Naive B cell (primary cell): ENCODE data around the gene ZNF609. TPM values are rescaled to one million over a fixed set of nuclear protein-coding genes. Genes with fewer than 3 reads are reported as not detected.
A peak's percentile ranks its signal among the peaks of the same experiment; 100 is the strongest.

ENCODE experiments used
- ATAC-seq, 2 donors: fragments of 150-1000 bp; cut with Tn5 transposase; 2 replicates each; pipeline ENCODE4 v1.10.0; 2021; ENCODE audit warnings: low read depth in 2 of 2, mild to moderate bottlenecking in 2 of 2, moderate library complexity in 2 of 2
- DNase-seq: peaks from one replicate; pipeline ENCODE4 v3.0.0; 2022
- H3K27ac Mint-ChIP-seq, 6 donors: one replicate each; pipeline ENCODE4 v1.8.0; 2020 to 2022; ENCODE audit warnings: mild to moderate bottlenecking in 6 of 6, mixed read lengths in 6 of 6, moderate library complexity in 5 of 6, inconsistent platforms in 2 of 6
- H3K27me3 Mint-ChIP-seq, 3 donors: one replicate each; pipeline ENCODE4 v1.8.0; 2021 to 2022; ENCODE audit warnings: mixed read lengths in 3 of 3, mild to moderate bottlenecking in 1 of 3
- H3K36me3 Mint-ChIP-seq, 2 donors: one replicate each; pipeline ENCODE4 v1.8.0; 2020 to 2022; ENCODE audit warnings: mixed read lengths in 2 of 2, inconsistent platforms in 1 of 2, mild to moderate bottlenecking in 1 of 2
- H3K4me1 Mint-ChIP-seq, 3 donors: one replicate each; pipeline ENCODE4 v1.8.0; 2020 to 2022; ENCODE audit warnings: mixed read lengths in 3 of 3, inconsistent platforms in 1 of 3, mild to moderate bottlenecking in 1 of 3, moderate library complexity in 1 of 3
- H3K4me3 Mint-ChIP-seq, 8 donors: one replicate each; pipeline ENCODE4 v1.8.0; 2020 to 2022; ENCODE audit warnings: mild to moderate bottlenecking in 8 of 8, mixed read lengths in 8 of 8, moderate library complexity in 8 of 8, inconsistent platforms in 2 of 8
- H3K9me3 Mint-ChIP-seq, 7 donors: one replicate each; pipeline ENCODE4 v1.8.0; 2020 to 2022; ENCODE audit warnings: mixed read lengths in 7 of 7, mild to moderate bottlenecking in 5 of 7, inconsistent platforms in 2 of 7, moderate library complexity in 1 of 7
- polyA plus RNA-seq, 6 donors: library from polyadenylated mRNA; unstranded; fragments of 300-500 nt; fragmentation: Illumina TruSeq; gene quantifications; one replicate each; pipeline ENCODE4 v1.2.3, GENCODE V29; 2021; ENCODE audit warnings: low read depth in 6 of 6

The ZNF609 gene
- polyA plus RNA-seq, 6 donors from 2014 or later, result 0.83 to 4.4 (median 2.6) TPM

DNA sequence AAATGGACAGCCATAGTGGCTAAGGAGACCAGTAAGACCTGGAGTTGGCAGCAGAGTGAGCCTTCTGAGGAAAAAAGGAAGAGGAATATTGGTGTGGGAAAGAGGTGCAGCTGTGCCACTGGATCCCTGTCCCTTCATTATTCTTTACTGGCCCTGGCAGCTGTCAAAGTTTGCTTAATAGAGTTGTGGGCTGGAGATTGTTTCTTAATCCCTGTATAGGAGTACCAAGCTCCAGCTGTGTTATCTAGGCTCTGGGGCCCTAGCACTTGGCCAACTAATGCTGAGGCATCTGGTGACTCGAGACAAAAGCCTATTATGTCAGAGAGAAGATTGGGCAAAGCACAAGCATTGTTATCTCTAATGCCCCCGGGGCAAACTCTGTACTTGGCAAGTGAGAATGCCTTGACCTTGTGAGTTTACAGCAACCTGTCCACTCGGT lies 61.4 kb downstream of the ZNF609 start:
- Mint-ChIP-seq H3K27ac (peak overlapping the region in 1 of 6 donors; percentile 53), H3K4me3 (no peak overlapping the region), H3K36me3 (no peaks in the 10 kb centered on the region), H3K27me3 (no peaks in the 10 kb centered on the region), H3K4me1 (peaks cover 5 to 17% (median 9%) of the 10 kb centered on the region in 3 donors), H3K9me3 (no peaks in the 10 kb centered on the region)
- no peak for DNase-seq
- no peak for ATAC-seq

DNA sequence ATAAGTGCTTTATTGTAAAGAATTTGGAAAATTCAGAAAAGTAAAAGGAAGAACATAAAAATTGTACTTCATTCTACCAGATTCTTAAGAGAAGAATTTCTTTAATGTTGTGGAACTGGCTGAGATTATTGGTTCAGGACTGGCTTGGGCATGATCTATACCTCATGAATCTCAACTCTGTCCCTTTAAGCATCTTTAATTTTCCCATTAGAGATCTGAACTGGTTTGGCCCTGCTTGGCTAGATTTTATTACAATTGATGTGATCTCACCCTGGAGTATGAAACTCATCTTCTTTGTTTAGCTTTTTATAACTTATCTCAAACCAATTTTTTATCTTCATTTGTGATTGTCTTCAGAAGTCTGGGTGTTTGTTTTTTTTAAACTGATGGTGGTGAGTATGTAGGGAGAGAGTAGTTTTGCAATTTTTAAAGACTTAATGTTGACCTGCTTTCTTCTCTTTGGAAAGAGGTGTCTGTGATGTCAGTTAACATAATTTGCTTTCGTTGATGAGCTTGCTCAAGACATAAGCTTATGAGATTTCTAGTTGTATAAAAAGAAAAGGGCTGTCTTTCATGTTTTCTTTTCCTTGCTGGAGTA lies 61.9 kb downstream of the ZNF609 start:
- H3K4me3 Mint-ChIP-seq, result no peak overlapping the region
- no peaks in the 10 kb centered on the region for H3K36me3 Mint-ChIP-seq

DNA sequence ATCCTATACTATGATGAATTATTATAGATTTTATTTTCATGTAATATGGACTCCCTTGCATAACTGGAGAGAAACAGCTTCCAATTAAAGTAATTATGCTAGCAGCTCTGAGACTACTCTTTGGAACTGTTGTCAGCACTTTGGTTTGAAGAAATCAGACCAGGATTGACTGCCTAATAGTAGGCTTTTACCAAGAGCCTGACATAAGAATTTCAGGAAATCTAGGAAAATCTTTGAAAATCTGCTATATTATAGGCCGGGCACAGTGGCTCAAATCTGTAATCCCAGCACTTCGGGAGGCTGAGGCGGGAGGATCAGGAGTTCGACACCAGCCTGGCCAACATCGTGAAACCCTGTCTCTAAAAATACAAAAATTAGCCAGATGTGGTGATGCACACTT lies 62.9 kb downstream of the ZNF609 start:
- Mint-ChIP-seq H3K9me3 (no peaks in the 10 kb centered on the region), H3K4me1 (peaks cover 5 to 21% (median 11%) of the 10 kb centered on the region in 3 donors), H3K4me3 (no peak overlapping the region), H3K36me3 (no peaks in the 10 kb centered on the region), H3K27ac (no peak overlapping the region), H3K27me3 (no peaks in the 10 kb centered on the region)
- no peak for ATAC-seq
- DNase-seq, result no peak

More for the DNA sequence above, 61.9 kb downstream of the ZNF609 start:
- DNase-seq (no peak), ATAC-seq (no peak)
- Mint-ChIP-seq H3K27ac (peak overlapping the region in 1 of 6 donors; percentile 13), H3K4me1 (peaks cover 5 to 18% (median 9%) of the 10 kb centered on the region in 3 donors), H3K9me3 (no peaks in the 10 kb centered on the region), H3K27me3 (no peaks in the 10 kb centered on the region)

DNA sequence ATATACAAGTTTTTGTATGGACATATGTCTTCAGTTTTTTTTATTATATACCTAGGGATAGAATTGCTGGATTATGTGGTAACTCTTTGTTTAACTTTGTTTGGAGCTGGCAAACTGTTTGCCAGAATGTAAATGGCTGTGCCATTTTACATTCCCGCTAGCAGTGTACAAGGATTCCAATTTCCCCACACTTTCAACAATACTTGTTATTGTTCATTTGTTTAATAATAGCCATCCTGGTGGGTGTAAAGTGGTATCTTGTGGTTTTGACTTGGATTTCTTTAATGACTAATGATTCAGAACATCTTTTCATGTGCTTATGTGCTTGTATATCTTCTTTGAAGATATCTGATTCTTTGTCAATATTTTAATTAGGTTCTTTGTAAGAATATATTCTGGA lies 64.4 kb downstream of the ZNF609 start:
- Mint-ChIP-seq H3K4me3 (no peak overlapping the region), H3K9me3 (no peaks in the 10 kb centered on the region), H3K27ac (peak overlapping the region in 1 of 6 donors; percentile 39), H3K36me3 (peaks cover 0 to 5% of the 10 kb centered on the region in 2 donors), H3K4me1 (peaks cover 4 to 15% (median 6%) of the 10 kb centered on the region in 3 donors), H3K27me3 (no peaks in the 10 kb centered on the region)
- DNase-seq, result no peak
- no peak for ATAC-seq

DNA sequence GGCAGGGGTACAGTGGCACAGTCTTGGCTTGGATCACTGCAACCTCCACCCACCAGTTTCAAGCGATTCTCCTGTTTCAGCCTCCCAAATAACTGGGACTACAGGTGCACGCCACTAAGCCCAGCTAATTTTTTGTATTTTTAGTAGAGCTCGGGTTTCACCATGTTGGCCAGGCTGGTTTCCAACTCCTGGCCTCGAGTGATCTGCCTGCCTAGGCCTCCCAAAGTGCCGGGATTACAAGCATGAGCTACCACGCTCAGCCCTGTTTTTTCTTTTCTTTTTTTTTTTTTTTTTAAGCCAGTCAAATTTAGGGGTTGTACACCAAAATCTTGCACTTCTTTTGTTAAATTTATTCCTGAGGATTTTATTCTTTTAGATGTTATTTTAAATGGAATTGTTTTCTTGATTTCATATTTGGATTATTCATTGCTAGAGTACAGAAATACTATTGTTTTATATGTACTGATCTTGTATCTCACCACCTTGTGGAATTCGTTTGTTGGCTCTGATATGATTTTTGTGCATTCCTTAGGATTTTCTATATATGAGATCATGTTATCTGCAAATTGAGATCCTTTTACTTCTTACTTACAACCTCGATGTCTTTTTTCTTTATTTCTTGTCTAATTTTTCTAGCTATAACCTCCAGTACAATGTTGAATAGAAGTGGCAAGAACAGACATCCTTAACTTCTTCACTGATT lies 65.6 kb downstream of the ZNF609 start:
- no peaks in the 10 kb centered on the region for H3K27me3 Mint-ChIP-seq
- peak overlapping the region in 2 of 6 donors; percentile 1 to 10 for H3K27ac Mint-ChIP-seq
- no peaks in the 10 kb centered on the region for H3K9me3 Mint-ChIP-seq
- peaks cover 6 to 21% (median 6%) of the 10 kb centered on the region in 3 donors for H3K4me1 Mint-ChIP-seq
- DNase-seq, result no peak
- H3K4me3 Mint-ChIP-seq, result no peak overlapping the region
- H3K36me3 Mint-ChIP-seq, result peaks cover 0 to 5% of the 10 kb centered on the region in 2 donors
- ATAC-seq, result no peak

DNA sequence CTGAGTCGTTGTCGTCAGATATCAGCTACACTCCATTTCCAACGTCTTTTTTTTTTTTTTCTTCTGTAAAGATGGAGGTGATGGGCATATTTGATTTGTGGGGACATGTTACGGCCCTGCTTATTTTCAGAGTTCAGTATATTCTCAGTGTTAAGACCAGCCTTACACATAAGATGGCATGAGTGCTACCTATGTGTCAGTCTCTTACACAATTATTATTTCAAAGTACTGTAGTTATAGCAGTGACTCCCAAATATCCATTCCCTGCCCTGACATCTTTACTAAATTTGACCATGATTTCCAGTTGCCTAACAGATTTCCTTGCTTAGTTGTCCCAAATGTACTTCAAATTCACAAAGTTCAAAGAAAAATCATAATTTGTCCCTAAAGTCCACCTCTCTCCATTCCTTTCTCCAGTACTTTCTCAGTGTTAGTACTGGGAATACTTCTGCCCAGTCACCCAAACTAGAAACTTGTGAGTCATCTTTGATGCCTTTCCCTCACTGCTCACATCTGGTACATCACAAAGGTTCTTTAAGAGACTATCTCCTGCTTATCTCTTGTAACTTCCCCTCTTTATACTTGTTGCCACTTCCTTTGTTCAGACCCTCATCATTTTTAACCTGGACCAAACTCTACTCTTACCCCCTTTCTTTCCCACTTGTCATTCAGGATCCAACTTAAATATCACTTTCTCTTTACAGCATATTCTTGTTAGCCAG lies 67.0 kb downstream of the ZNF609 start:
- peak overlapping the region in 2 of 6 donors; percentile 33 to 65 for H3K27ac Mint-ChIP-seq
- H3K9me3 Mint-ChIP-seq, result no peaks in the 10 kb centered on the region
- H3K4me1 Mint-ChIP-seq, result peaks cover 9 to 14% (median 12%) of the 10 kb centered on the region in 3 donors
- no peak overlapping the region for H3K4me3 Mint-ChIP-seq
- DNase-seq (no peak), ATAC-seq (no peak)
- peaks cover 0 to 5% of the 10 kb centered on the region in 2 donors for H3K36me3 Mint-ChIP-seq
- H3K27me3 Mint-ChIP-seq, result no peaks in the 10 kb centered on the region

GRCh38 chr15:64528871-64529270 lies 68.5 kb downstream of the ZNF609 start:
- Mint-ChIP-seq H3K4me3 (no peak overlapping the region), H3K36me3 (peaks cover 0 to 5% of the 10 kb centered on the region in 2 donors), H3K9me3 (no peaks in the 10 kb centered on the region), H3K27me3 (no peaks in the 10 kb centered on the region), H3K27ac (no peak overlapping the region), H3K4me1 (peaks cover 9 to 23% (median 17%) of the 10 kb centered on the region in 3 donors)
- DNase-seq (no peak), ATAC-seq (no peak)

- Mint-ChIP-seq H3K9me3 (no peaks in the 10 kb centered on the region), H3K4me3 (no peak overlapping the region), H3K4me1 (peaks cover 13 to 28% (median 20%) of the 10 kb centered on the region in 3 donors), H3K27me3 (no peaks in the 10 kb centered on the region), H3K36me3 (peaks cover 0 to 5% of the 10 kb centered on the region in 2 donors), H3K27ac (peak overlapping the region in 2 of 6 donors; percentile 3 to 51)
- no peak for ATAC-seq
- no peak for DNase-seq
These were observed 70.1 kb downstream of the ZNF609 start for GRCh38 chr15:64530472-64530871.

GRCh38 chr15:64530918-64531317 lies 70.5 kb downstream of the ZNF609 start:
- Mint-ChIP-seq H3K4me3 (no peak overlapping the region), H3K9me3 (no peaks in the 10 kb centered on the region), H3K27ac (no peak overlapping the region), H3K27me3 (no peaks in the 10 kb centered on the region), H3K36me3 (peaks cover 0 to 5% of the 10 kb centered on the region in 2 donors), H3K4me1 (peaks cover 13 to 28% (median 20%) of the 10 kb centered on the region in 3 donors)
- no peak for DNase-seq
- no peak for ATAC-seq

GRCh38 chr15:64532521-64533315 lies 72.3 kb downstream of the ZNF609 start:
- DNase-seq (no peak), ATAC-seq (no peak)
- H3K27me3 Mint-ChIP-seq, result no peaks in the 10 kb centered on the region
- peaks cover 0 to 5% of the 10 kb centered on the region in 2 donors for H3K36me3 Mint-ChIP-seq
- H3K4me1 Mint-ChIP-seq, result peaks cover 9 to 28% (median 20%) of the 10 kb centered on the region in 3 donors
- no peaks in the 10 kb centered on the region for H3K9me3 Mint-ChIP-seq
- no peak overlapping the region for H3K4me3 Mint-ChIP-seq
- H3K27ac Mint-ChIP-seq, result peak overlapping the region in 1 of 6 donors; percentile 67

DNA sequence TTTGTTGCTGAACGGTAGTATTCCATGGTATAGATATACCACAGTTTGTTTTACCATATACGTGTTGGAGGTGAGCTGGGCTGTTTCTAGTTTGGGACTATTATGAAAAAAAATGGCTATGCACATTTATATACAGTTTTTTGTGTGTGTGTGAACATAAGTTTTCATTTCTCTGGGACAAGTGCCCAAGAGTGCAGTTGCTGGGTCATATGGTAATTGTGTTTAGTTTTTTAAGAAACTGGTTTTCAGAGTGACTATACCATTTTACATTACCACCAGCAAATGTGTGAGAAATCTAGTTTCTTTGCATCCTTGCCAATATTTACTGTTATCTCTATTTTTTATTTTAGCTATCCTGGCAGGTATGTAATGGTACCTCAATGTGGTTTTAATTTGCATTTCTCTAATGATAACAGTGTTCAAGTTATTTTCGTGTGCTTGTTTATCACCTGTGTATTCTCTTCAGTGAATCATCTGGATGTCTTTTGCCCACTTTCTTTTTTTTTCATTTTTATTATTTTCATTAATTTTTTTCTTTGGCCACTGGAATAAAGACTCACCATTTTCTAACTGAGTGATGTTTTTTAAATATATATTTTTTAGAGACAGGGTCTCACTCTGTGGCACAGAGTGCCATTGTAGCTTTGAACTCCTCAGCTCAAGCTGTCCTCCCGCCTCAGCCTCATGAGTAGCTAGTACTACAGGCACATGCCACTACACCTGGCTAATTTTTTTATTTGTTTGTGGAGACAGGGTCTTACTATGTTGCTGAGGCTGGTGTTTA lies 75.3 kb downstream of the ZNF609 start:
- H3K27me3 Mint-ChIP-seq, result no peaks in the 10 kb centered on the region
- no peaks in the 10 kb centered on the region for H3K9me3 Mint-ChIP-seq
- no peak for DNase-seq
- no peak overlapping the region for H3K4me3 Mint-ChIP-seq
- H3K36me3 Mint-ChIP-seq, result no peaks in the 10 kb centered on the region
- peaks cover 11 to 19% (median 16%) of the 10 kb centered on the region in 3 donors for H3K4me1 Mint-ChIP-seq
- H3K27ac Mint-ChIP-seq, result peak overlapping the region in 2 of 6 donors; percentile 24 to 66
- ATAC-seq, result no peak

DNA sequence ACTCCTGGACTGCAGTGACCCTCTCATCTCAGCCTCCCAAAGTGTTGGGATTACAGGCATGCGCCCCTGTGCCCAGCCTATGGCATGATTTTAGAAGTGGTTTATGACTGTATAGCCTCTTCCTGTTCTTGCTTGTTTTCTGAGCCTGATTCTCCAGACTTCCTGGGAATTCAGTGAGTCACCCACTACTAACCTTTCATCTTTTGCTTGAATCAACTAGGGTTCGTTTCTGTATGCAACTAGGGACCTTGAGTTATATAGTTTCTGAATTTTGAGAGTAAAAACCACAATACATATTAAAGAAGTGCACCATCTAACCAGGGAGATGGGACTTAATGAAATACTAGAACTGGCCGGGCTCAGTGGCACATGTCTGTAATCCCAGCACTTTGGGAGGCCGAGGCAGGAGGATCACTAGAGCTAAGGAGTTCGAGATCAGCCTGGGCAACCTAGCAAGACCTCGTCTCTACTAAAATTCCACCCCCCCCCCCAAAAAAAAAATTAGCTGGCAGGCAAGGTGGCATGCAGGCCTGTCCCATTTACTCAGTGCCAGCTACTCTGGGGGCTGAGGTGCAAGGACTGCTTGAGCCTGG lies 76.0 kb downstream of the ZNF609 start:
- Mint-ChIP-seq H3K4me1 (peaks cover 11 to 18% (median 16%) of the 10 kb centered on the region in 3 donors), H3K27me3 (no peaks in the 10 kb centered on the region), H3K4me3 (no peak overlapping the region), H3K9me3 (no peaks in the 10 kb centered on the region), H3K27ac (peak overlapping the region in 1 of 6 donors; percentile 66), H3K36me3 (no peaks in the 10 kb centered on the region)
- DNase-seq (no peak), ATAC-seq (no peak)
